Measurements from ENCODE around the gene SPTLC3.

The SPTLC3 gene

DNA sequence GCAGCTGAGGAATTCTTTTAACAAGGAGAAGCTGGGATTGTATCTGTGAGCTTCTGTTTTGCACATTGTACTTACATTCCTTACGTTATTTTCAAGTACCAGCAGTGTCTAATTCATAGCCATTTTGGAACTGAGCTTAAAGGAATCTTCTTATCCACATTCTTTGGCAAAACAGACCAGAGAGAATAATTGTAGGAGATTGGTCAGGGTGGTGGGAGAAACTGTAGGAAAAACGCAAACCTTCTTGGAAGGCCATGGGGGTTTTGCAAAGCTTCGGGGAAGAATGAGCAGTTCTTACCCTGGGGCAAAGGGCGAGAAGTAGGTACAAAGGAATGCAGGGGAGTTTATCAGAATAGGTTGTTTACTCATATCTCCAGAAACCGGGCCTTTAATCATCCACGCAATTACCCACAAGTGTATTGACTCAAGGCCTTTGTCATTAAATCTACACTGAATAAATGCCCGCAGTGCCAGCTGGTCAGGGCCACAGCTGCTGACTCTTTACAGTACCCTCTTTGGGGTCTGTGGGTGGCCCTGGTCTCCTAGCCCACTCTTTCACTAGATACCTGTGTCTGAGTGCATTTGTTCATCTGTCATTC is 39.6 kb upstream of the SPTLC3 start:
- no peak for DNase-seq (ENCODE audit: low read depth in 1 of 2, low spot score in 1 of 2)
- TF ChIP-seq GABPA (IDR thresholded peaks at IDR 0.05; ENCODE audit: low read depth) (no peak), POLR2AphosphoS5 (IDR thresholded peaks at IDR 0.05; ENCODE audit: low read depth) (no peak), SPI1 (IDR thresholded peaks at IDR 0.05; ENCODE audit: borderline replicate concordance, low read depth) (no peak)
- TF ChIP-seq, protein P1, sequence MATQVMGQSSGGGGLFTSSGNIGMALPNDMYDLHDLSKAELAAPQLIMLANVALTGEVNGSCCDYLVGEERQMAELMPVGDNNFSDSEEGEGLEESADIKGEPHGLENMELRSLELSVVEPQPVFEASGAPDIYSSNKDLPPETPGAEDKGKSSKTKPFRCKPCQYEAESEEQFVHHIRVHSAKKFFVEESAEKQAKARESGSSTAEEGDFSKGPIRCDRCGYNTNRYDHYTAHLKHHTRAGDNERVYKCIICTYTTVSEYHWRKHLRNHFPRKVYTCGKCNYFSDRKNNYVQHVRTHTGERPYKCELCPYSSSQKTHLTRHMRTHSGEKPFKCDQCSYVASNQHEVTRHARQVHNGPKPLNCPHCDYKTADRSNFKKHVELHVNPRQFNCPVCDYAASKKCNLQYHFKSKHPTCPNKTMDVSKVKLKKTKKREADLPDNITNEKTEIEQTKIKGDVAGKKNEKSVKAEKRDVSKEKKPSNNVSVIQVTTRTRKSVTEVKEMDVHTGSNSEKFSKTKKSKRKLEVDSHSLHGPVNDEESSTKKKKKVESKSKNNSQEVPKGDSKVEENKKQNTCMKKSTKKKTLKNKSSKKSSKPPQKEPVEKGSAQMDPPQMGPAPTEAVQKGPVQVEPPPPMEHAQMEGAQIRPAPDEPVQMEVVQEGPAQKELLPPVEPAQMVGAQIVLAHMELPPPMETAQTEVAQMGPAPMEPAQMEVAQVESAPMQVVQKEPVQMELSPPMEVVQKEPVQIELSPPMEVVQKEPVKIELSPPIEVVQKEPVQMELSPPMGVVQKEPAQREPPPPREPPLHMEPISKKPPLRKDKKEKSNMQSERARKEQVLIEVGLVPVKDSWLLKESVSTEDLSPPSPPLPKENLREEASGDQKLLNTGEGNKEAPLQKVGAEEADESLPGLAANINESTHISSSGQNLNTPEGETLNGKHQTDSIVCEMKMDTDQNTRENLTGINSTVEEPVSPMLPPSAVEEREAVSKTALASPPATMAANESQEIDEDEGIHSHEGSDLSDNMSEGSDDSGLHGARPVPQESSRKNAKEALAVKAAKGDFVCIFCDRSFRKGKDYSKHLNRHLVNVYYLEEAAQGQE (IDR thresholded peaks at IDR 0.05; ENCODE audit: insufficient replicate concordance, low read depth), result no peak
- TF ChIP-seq, protein P2, sequence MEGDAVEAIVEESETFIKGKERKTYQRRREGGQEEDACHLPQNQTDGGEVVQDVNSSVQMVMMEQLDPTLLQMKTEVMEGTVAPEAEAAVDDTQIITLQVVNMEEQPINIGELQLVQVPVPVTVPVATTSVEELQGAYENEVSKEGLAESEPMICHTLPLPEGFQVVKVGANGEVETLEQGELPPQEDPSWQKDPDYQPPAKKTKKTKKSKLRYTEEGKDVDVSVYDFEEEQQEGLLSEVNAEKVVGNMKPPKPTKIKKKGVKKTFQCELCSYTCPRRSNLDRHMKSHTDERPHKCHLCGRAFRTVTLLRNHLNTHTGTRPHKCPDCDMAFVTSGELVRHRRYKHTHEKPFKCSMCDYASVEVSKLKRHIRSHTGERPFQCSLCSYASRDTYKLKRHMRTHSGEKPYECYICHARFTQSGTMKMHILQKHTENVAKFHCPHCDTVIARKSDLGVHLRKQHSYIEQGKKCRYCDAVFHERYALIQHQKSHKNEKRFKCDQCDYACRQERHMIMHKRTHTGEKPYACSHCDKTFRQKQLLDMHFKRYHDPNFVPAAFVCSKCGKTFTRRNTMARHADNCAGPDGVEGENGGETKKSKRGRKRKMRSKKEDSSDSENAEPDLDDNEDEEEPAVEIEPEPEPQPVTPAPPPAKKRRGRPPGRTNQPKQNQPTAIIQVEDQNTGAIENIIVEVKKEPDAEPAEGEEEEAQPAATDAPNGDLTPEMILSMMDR (IDR thresholded peaks at IDR 0.05; ENCODE audit: insufficient read depth, low read length), result no peak
- no peak overlapping the region for H3K4me3 ChIP-seq (replicated peaks; ENCODE audit: insufficient read depth, low read length)
- H3K27me3 ChIP-seq (ENCODE audit: insufficient read depth, poor library complexity, severe bottlenecking), result no peaks in the 10 kb centered on the region
- no peak overlapping the region for H3K27ac ChIP-seq (replicated peaks)

DNA sequence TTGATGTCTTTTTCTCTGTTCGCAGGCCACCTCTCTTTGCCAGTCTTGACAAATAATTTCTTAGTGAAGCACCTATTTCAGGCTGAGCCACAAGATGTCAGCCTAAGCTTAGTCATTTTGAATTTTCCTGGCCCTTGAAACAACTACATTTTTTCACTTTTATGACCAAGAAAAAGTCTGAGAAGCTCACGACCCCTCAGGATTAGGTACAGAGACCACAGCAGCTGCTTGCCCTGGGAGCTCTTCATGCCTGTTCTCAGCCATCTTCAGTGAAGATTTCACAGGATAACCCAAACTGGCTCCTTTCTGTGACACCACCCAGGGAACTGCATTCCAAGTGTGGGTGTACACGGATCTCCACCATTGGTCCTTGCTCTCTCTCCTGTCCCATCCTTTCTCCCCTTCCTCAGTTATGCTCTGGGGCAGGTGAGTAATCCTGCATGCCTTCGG is 38.4 kb upstream of the SPTLC3 start:
- no peak for TF ChIP-seq SPI1 (IDR thresholded peaks at IDR 0.05; ENCODE audit: borderline replicate concordance, low read depth)
- TF ChIP-seq, protein P1 (IDR thresholded peaks at IDR 0.05; ENCODE audit: insufficient replicate concordance, low read depth), result no peak
- no peak for TF ChIP-seq POLR2AphosphoS5 (IDR thresholded peaks at IDR 0.05; ENCODE audit: low read depth)
- TF ChIP-seq, protein P2 (IDR thresholded peaks at IDR 0.05; ENCODE audit: insufficient read depth, low read length), result no peak
- TF ChIP-seq GABPA (IDR thresholded peaks at IDR 0.05; ENCODE audit: low read depth), result no peak
- DNase-seq (ENCODE audit: low read depth in 1 of 2, low spot score in 1 of 2), result no peak
- Histone ChIP-seq H3K27me3 (ENCODE audit: insufficient read depth, poor library complexity, severe bottlenecking) (no peaks in the 10 kb centered on the region), H3K4me3 (replicated peaks; ENCODE audit: insufficient read depth, low read length) (no peak overlapping the region), H3K27ac (replicated peaks) (no peak overlapping the region)

DNA sequence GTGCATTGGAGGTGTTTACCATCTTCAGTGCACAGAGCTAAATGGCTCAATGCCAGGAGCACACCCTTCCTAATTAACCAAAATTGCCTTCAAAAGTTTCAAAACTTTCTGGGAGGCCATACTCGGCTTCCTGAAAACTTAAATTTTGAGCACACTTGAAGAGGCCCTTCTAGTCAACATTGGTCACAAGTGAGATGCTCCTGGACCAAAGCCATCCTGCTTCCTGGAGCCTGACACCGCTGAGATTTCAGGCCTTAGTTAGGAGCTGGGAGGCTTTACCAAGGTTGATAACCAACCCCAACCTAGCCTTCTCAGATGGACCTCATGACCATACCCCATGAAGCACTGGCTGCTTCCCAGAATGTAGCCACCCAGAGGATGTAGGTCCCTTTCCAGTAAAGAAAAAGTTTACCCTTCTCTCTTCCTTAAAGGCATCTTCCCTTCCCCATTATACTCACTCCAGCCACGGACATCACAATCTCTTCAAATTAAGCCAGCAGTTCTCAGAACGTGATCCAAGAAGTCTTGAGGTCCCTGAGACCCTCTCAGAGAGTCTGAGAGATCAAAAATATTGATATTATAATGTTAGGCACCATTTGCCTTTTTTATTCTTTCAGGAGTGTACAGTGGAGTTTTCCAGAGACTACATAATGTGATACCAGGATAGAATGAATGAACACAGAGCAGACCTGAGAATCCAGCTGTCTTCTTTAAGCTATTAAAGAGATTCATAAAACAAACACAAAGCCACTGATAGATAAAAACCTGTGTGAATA is 32.8 kb upstream of the SPTLC3 start:
- no peak for DNase-seq (ENCODE audit: low read depth in 1 of 2, low spot score in 1 of 2)
- Histone ChIP-seq H3K27me3 (ENCODE audit: insufficient read depth, poor library complexity, severe bottlenecking) (no peaks in the 10 kb centered on the region), H3K4me3 (replicated peaks; ENCODE audit: insufficient read depth, low read length) (no peak overlapping the region), H3K27ac (replicated peaks) (no peak overlapping the region)
- TF ChIP-seq GABPA (IDR thresholded peaks at IDR 0.05; ENCODE audit: low read depth) (no peak), SPI1 (IDR thresholded peaks at IDR 0.05; ENCODE audit: borderline replicate concordance, low read depth) (no peak), POLR2AphosphoS5 (IDR thresholded peaks at IDR 0.05; ENCODE audit: low read depth) (no peak)
- TF ChIP-seq, protein P1 (IDR thresholded peaks at IDR 0.05; ENCODE audit: insufficient replicate concordance, low read depth), result no peak
- TF ChIP-seq, protein P2 (IDR thresholded peaks at IDR 0.05; ENCODE audit: insufficient read depth, low read length), result no peak

Data from HL-60 (cell line).